Neural cell (in vitro differentiated cells): ENCODE results near the gene LIPC. TPM values are rescaled to one million over a fixed set of nuclear protein-coding genes. Genes with fewer than 3 reads are reported as not detected.

Source experiments
- H2AFZ ChIP-seq: fragments of 200-600, 300-800 bp; sonication (generic), shearing (Covaris generic); 2 replicates; pipeline ENCODE4 v1.6.0; 2014; ENCODE audit warnings: low read depth, mild to moderate bottlenecking, antibody characterized with exemption, low read length, moderate library complexity
- H3F3A ChIP-seq: fragments of 200-600 bp; shearing (Covaris generic); 2 replicates; pipeline ENCODE4 v1.6.1; 2016; ENCODE audit warnings: mild to moderate bottlenecking, moderate library complexity, mixed read lengths, antibody characterized with exemption, low read length; ENCODE audit not compliant: insufficient read depth, poor library complexity, severe bottlenecking
- H3K27ac ChIP-seq: fragments of 200-600, 300-800 bp; sonication (generic), shearing (Covaris generic); 2 replicates; pipeline ENCODE4 v1.5.1; 2014; ENCODE audit warnings: mild to moderate bottlenecking, low read length, moderate library complexity
- H3K27me3 ChIP-seq: fragments of 300-800, 200-600 bp; sonication (generic), shearing (Covaris generic); 2 replicates; pipeline ENCODE4 v1.6.0; 2014; ENCODE audit warnings: mild to moderate bottlenecking, low read depth, low read length, moderate library complexity; ENCODE audit not compliant: insufficient read depth
- H3K36me3 ChIP-seq: fragments of 300-800, 200-600 bp; sonication (generic), shearing (Covaris generic); 2 replicates; pipeline ENCODE4 v1.5.1; 2014; ENCODE audit warnings: mild to moderate bottlenecking, antibody characterized with exemption, low read length, moderate library complexity; ENCODE audit not compliant: insufficient read depth
- H3K4me2 ChIP-seq: fragments of 300-800, 200-600 bp; sonication (generic), shearing (Covaris generic); 2 replicates; pipeline ENCODE4 v1.6.0; 2014; ENCODE audit warnings: mild to moderate bottlenecking, low read length
- H3K4me3 ChIP-seq: fragments of 300-800, 200-600 bp; sonication (generic), shearing (Covaris generic); 2 replicates; pipeline ENCODE4 v1.5.1; 2014; ENCODE audit warnings: mild to moderate bottlenecking, low read length, moderate library complexity
- H3K79me2 ChIP-seq: fragments of 200-600 bp; shearing (Covaris generic); replicated peaks from 2 replicates; pipeline ENCODE4 v1.6.0; 2014; ENCODE audit warnings: mild to moderate bottlenecking, low read length, moderate library complexity; ENCODE audit not compliant: insufficient read depth
- H3K9ac ChIP-seq: fragments of 300-800, 200-600 bp; sonication (generic), shearing (Covaris generic); 2 replicates; pipeline ENCODE4 v1.6.1; 2016; ENCODE audit warnings: mild to moderate bottlenecking, low read length, mixed read lengths
- H3K9me2 ChIP-seq: fragments of 200-600 bp; shearing (Covaris generic); 2 replicates; pipeline ENCODE4 v1.6.1; 2016; ENCODE audit warnings: mild to moderate bottlenecking, low read length, mixed read lengths; ENCODE audit not compliant: insufficient read depth
- H3K9me3 ChIP-seq: fragments of 200-600, 300-800 bp; sonication (generic), shearing (Covaris generic); 2 replicates; pipeline ENCODE4 v1.6.1; 2016; ENCODE audit warnings: mild to moderate bottlenecking, mixed run types, low read length, moderate library complexity, mixed read lengths
- H4K20me1 ChIP-seq: fragments of 200-600 bp; shearing (Covaris generic); 2 replicates; pipeline ENCODE4 v1.6.1; 2016; ENCODE audit warnings: mild to moderate bottlenecking, mixed run types; ENCODE audit not compliant: insufficient read depth
- CTCF ChIP-seq: fragments of 450-650 bp; IDR thresholded peaks from 2 replicates; pipeline ENCODE4 v1.5.1; 2014; ENCODE audit warnings: antibody characterized with exemption, mild to moderate bottlenecking, moderate library complexity; ENCODE audit not compliant: poor library complexity, severe bottlenecking
- EP300 ChIP-seq: fragments of 450-650 bp; conservative IDR thresholded peaks from 2 replicates; pipeline ENCODE4 v1.6.1; 2014; ENCODE audit warnings: antibody characterized with exemption, mild to moderate bottlenecking, moderate library complexity; ENCODE audit not compliant: poor library complexity, severe bottlenecking
- EZH2 ChIP-seq: fragments of 200-600, 300-800 bp; shearing (Covaris generic), sonication (generic); IDR thresholded peaks from 2 replicates; pipeline ENCODE4 v1.6.1; 2014; ENCODE audit warnings: antibody characterized with exemption, low read length, borderline replicate concordance, mild to moderate bottlenecking; ENCODE audit not compliant: insufficient read depth, poor library complexity, severe bottlenecking
- MXI1 ChIP-seq: fragments of 450-650 bp; conservative IDR thresholded peaks from 2 replicates; pipeline ENCODE4 v1.6.1; 2014; ENCODE audit warnings: antibody characterized with exemption, mild to moderate bottlenecking; ENCODE audit not compliant: poor library complexity, severe bottlenecking
- POLR2AphosphoS5 ChIP-seq: IDR thresholded peaks from 2 replicates; pipeline ENCODE4 v1.6.1; 2012
- RAD21 ChIP-seq: fragments of 450-650 bp; conservative IDR thresholded peaks from 2 replicates; pipeline ENCODE4 v1.6.1; 2014; ENCODE audit warnings: antibody characterized with exemption, mild to moderate bottlenecking, moderate library complexity
- REST ChIP-seq: IDR thresholded peaks from 2 replicates; pipeline ENCODE4 v1.6.1; 2012; ENCODE audit warnings: borderline replicate concordance
- SMC3 ChIP-seq: fragments of 450-650 bp; conservative IDR thresholded peaks from 2 replicates; pipeline ENCODE4 v1.6.1; 2014; ENCODE audit warnings: antibody characterized with exemption, mild to moderate bottlenecking, moderate library complexity; ENCODE audit not compliant: poor library complexity
- TAF1 ChIP-seq: IDR thresholded peaks from 2 replicates; pipeline ENCODE4 v1.6.1; 2012; ENCODE audit warnings: low read depth
- polyA plus RNA-seq: library from polyadenylated mRNA; depleted of rRNA; stranded (reverse); fragments of >200 nt; gene quantifications from 2 replicates; pipeline ENCODE4 v1.2.3, GENCODE V29; 2014

LIPC gene
- polyA plus RNA-seq, 1 donor from 2014 or later, result not detected

GRCh38 chr15:58466566-58466965, 34.8 kb downstream of the LIPC start:
- Histone ChIP-seq H4K20me1 (no peaks in the 10 kb centered on the region), H3K27ac (no peak overlapping the region), H3K9ac (no peak overlapping the region), H3F3A (no peaks in the 10 kb centered on the region), H3K4me3 (no peak overlapping the region), H3K4me2 (no peak overlapping the region), H2AFZ (no peak overlapping the region), H3K36me3 (no peaks in the 10 kb centered on the region), H3K9me3 (no peaks in the 10 kb centered on the region), H3K9me2 (no peaks in the 10 kb centered on the region), H3K27me3 (no peaks in the 10 kb centered on the region), H3K79me2 (no peaks in the 10 kb centered on the region)
- TF ChIP-seq EP300 (no peak), EZH2 (no peak), MXI1 (no peak), CTCF (no peak), POLR2AphosphoS5 (no peak), SMC3 (no peak), TAF1 (no peak), REST (no peak), RAD21 (no peak)

- Histone ChIP-seq H3K9ac (no peak overlapping the region), H3F3A (no peaks in the 10 kb centered on the region), H4K20me1 (no peaks in the 10 kb centered on the region), H3K9me3 (no peaks in the 10 kb centered on the region), H3K4me3 (no peak overlapping the region), H3K9me2 (no peaks in the 10 kb centered on the region), H2AFZ (no peak overlapping the region), H3K27ac (no peak overlapping the region), H3K27me3 (no peaks in the 10 kb centered on the region), H3K36me3 (no peaks in the 10 kb centered on the region), H3K79me2 (no peaks in the 10 kb centered on the region), H3K4me2 (no peak overlapping the region)
- no peak for TF ChIP-seq CTCF
These were observed 35.4 kb downstream of the LIPC start for GRCh38 chr15:58467121-58467721.
